Mucosa of gallbladder (tissue), 1 donor: ENCODE data around the gene NUDT2. TPM values are rescaled to one million over a fixed set of nuclear protein-coding genes. Genes with fewer than 3 reads are reported as not detected.

ENCODE experiments used
- DNase-seq: peaks from one replicate; pipeline ENCODE4 v3.0.0-alpha.2; 2020; ENCODE audit warnings: low spot score
- total RNA-seq: library from RNA; stranded (reverse); gene quantifications from one replicate; pipeline ENCODE4 v1.2.1, GENCODE V29; 2021
- donor health status: DM: no; HTN: no; CAD: no.

Gene NUDT2
- total RNA-seq, 1 donor from 2014 or later: 25.5 TPM

DNA sequence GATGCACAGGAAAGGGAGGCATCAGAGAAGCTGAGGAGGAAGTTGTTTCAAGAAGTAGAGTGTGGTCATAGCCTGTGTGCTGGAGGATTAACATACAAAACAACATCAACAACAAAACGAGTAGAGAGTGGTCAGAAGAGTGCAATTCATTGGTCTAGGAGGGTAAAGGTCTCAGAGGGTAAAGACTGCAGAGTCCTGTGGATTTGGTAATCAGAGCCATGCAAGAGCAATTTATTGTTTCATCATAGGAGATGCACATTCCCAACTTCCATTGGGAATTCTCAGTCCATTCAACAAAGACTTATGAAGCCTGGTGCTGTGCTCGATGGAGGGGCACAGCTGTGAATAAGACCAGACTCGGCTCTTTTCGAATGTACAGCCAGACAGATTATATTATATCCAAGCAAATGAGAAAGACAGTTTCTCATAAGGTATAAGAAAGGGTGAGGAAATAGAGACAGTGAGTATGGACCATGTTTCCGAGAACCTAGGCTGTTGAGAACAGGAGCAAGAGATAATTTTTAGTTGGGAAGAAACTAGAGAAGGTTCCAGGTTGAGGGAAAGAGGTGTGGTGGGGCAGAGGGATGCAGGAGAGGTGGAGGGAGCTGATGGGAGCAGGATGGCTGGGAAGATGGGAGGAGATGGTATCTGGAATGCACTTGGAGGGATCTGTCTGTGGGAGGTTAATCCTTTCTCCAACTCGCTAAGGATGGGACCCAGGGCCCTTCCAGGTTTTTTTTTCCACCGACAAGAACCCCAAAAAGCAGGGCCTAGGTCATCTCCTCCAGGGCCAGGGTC lies 55.2 kb downstream of the NUDT2 start:
- DNase-seq: no peak

DNA sequence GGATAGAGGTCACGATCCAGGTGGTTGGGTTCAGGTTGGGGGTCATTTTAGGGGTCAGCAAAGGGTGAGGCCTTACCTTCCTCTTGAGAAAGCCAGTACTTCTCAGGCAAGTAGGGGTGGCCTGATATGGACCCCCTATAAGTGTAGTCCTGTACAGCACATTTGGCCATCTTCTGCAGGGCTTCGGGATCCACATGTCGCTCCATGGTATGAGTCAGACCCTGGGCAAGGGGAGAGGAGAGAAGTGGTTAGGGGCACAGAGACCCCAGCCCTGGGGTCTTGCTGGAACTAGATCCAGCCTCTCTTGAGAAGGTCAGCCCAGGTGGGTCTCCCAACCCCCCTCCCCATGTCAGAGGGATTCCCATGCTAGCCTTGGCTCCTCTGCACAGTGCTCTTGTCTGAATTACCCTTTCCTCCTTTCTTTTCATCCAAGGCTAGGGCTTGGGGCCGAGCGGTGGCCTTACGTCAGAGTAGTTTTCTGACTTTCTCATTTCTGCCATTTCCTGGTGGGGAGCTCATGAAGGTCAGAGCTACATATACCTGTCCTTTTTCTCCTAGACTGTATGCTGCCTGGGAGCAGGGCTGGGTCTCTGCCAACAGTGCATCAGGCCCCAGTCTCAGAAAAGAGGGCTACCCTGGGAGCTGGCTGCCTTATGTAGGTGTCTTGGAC lies 56.3 kb downstream of the NUDT2 start:
- DNase-seq: no peak

DNA sequence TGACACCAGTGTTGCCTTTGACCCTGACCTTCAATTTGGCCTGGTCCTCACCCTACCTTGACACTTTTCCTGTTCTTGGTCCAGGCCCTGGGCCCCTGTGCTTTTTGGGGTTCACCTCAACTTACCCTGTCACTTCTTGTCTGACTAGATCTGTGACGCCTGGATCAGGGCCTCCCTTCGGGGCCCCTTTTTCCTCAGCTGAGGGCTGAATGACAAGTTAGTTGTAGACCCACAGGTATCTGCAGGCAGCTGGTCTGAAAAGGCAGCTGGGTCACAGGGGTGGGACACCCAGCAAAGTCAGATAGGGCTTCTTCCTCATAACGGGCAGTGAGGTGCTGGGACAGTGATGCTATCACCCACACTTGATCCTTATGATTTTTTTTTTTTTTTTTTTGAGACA lies 57.3 kb downstream of the NUDT2 start:
- no peak for DNase-seq

- no peak for DNase-seq
Measured at GRCh38 chr9:34387239-34387638, 57.9 kb downstream of the NUDT2 start.

DNA sequence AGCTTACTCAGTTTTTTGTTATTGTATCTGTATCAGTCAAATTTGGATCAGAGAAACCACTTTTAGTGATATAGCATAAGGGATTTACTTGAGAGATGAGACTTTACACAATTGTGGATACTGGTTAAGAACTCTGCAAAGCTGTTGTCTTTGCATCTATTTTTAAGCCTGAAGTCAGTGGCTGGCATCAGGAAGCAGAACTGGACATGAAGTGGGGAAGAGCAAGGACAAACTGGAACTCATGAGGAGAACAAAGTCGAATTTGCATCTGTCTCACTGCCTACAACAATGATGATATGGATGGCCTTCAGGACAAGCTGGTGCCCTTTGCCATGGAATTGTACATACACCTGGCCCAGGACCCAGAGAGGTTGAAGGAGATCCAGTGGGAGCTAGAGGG lies 63.1 kb downstream of the NUDT2 start:
- DNase-seq: no peak

Other genes starting within 250 kb of the NUDT2 start
- 33.7 TPM for gene DCAF12, start 202.9 kb upstream of the NUDT2 start, total RNA-seq
- 45.2 TPM for gene UBAP1, start 150.5 kb upstream of the NUDT2 start, total RNA-seq
- gene KIF24, start 301 bp upstream of the NUDT2 start, total RNA-seq: 1.9 TPM
- 94.5 TPM for gene MYORG, start 47.3 kb downstream of the NUDT2 start, total RNA-seq
- gene FAM219A, start 129.0 kb downstream of the NUDT2 start, total RNA-seq: 24.0 TPM
- gene DNAI1, start 129.2 kb downstream of the NUDT2 start, total RNA-seq: 0.52 TPM
- gene ENHO, start 193.4 kb downstream of the NUDT2 start, total RNA-seq: 1.7 TPM